ENCODE results near the gene PLXNA4. TPM values are rescaled to one million over a fixed set of nuclear protein-coding genes. Genes with fewer than 3 reads are reported as not detected.

The PLXNA4 gene
- total RNA-seq, 4 donors from 2014 or later, result 0.31 to 0.66 (median 0.43) TPM

- intact Hi-C loops (cut with DNase I; ENCODE audit: low total_unique reads), result no loop called here
- in situ Hi-C loops (cut with MboI; ENCODE audit: low sequenced_read_pairs in 4 of 4), result no loop called here
- ATAC-seq, result no peak
Measured at GRCh38 chr7:132412435-132412834, 163.8 kb downstream of the PLXNA4 start.

GRCh38 chr7:132410861-132411541 lies 165.3 kb downstream of the PLXNA4 start:
- Histone ChIP-seq H3K36me3 (no peaks in the 10 kb centered on the region), H3K27ac (no peak overlapping the region), H3K4me1 (no peaks in the 10 kb centered on the region), H3K9me3 (no peaks in the 10 kb centered on the region), H3K27me3 (no peaks in the 10 kb centered on the region), H3K4me3 (no peak overlapping the region)
- TF ChIP-seq POLR2A (IDR thresholded peaks at IDR 0.05) (no peak), CTCF (IDR thresholded peaks at IDR 0.05 in 4 of 5, conservative IDR thresholded peaks at IDR 0.05 in 1 of 5) (no peak)
- ATAC-seq (no peak), DNase-seq (no peak)
- in situ Hi-C loops (cut with MboI; ENCODE audit: low sequenced_read_pairs in 4 of 4), result no loop called here
- intact Hi-C loops (cut with DNase I; ENCODE audit: low total_unique reads), result no loop called here

More at GRCh38 chr7:132412435-132412834, 163.8 kb downstream of the PLXNA4 start:
- no peak for DNase-seq
- Histone ChIP-seq H3K9me3 (no peaks in the 10 kb centered on the region), H3K4me1 (no peaks in the 10 kb centered on the region), H3K36me3 (no peaks in the 10 kb centered on the region), H3K27ac (no peak overlapping the region), H3K27me3 (no peaks in the 10 kb centered on the region), H3K4me3 (no peak overlapping the region)
- TF ChIP-seq POLR2A (IDR thresholded peaks at IDR 0.05), result no peak
- TF ChIP-seq CTCF (IDR thresholded peaks at IDR 0.05 in 4 of 5, conservative IDR thresholded peaks at IDR 0.05 in 1 of 5), result no peak

GRCh38 chr7:132410385-132410784 lies 165.9 kb downstream of the PLXNA4 start:
- H3K27me3 ChIP-seq, result no peaks in the 10 kb centered on the region
- H3K36me3 ChIP-seq, result no peaks in the 10 kb centered on the region
- TF ChIP-seq CTCF (IDR thresholded peaks at IDR 0.05 in 4 of 5, conservative IDR thresholded peaks at IDR 0.05 in 1 of 5), result no peak
- TF ChIP-seq POLR2A (IDR thresholded peaks at IDR 0.05), result no peak
- H3K9me3 ChIP-seq, result no peaks in the 10 kb centered on the region
- in situ Hi-C loops (cut with MboI; ENCODE audit: low sequenced_read_pairs in 4 of 4) (no loop called here), intact Hi-C loops (cut with DNase I; ENCODE audit: low total_unique reads) (no loop called here)
- H3K27ac ChIP-seq, result no peak overlapping the region
- ATAC-seq (no peak), DNase-seq (no peak)
- H3K4me3 ChIP-seq, result no peak overlapping the region
- no peaks in the 10 kb centered on the region for H3K4me1 ChIP-seq

GRCh38 chr7:132407764-132408163 lies 168.5 kb downstream of the PLXNA4 start:
- ATAC-seq (no peak), DNase-seq (no peak)
- intact Hi-C loops (cut with DNase I; ENCODE audit: low total_unique reads), result no loop called here
- no peak overlapping the region for H3K27ac ChIP-seq
- no peaks in the 10 kb centered on the region for H3K4me1 ChIP-seq
- in situ Hi-C loops (cut with MboI; ENCODE audit: low sequenced_read_pairs in 4 of 4), result no loop called here
- TF ChIP-seq CTCF (IDR thresholded peaks at IDR 0.05 in 4 of 5, conservative IDR thresholded peaks at IDR 0.05 in 1 of 5) (no peak), POLR2A (IDR thresholded peaks at IDR 0.05) (no peak)
- no peaks in the 10 kb centered on the region for H3K27me3 ChIP-seq
- H3K9me3 ChIP-seq, result no peaks in the 10 kb centered on the region
- H3K36me3 ChIP-seq, result no peaks in the 10 kb centered on the region
- H3K4me3 ChIP-seq, result no peak overlapping the region

- no peak overlapping the region for H3K27ac ChIP-seq
- intact Hi-C loops (cut with DNase I; ENCODE audit: low total_unique reads), result no loop called here
- peaks cover 0 to 6% of the 10 kb centered on the region in 2 donors for H3K4me1 ChIP-seq
- no peak for TF ChIP-seq POLR2A (IDR thresholded peaks at IDR 0.05)
- TF ChIP-seq CTCF (IDR thresholded peaks at IDR 0.05 in 4 of 5, conservative IDR thresholded peaks at IDR 0.05 in 1 of 5), result no peak
- no peaks in the 10 kb centered on the region for H3K27me3 ChIP-seq
- no peak for ATAC-seq
- in situ Hi-C loops (cut with MboI; ENCODE audit: low sequenced_read_pairs in 4 of 4), result no loop called here
- no peaks in the 10 kb centered on the region for H3K9me3 ChIP-seq
- no peak for DNase-seq
- no peak overlapping the region for H3K4me3 ChIP-seq
- H3K36me3 ChIP-seq, result no peaks in the 10 kb centered on the region
Measured at GRCh38 chr7:132406039-132406438, 170.2 kb downstream of the PLXNA4 start.
